PFSK-1 (cell line): ENCODE data around the gene KSR2.

ENCODE experiments used
- FOXP2 ChIP-seq: optimal IDR thresholded peaks from 2 replicates; pipeline ENCODE3; 2011; ENCODE audit warnings: borderline replicate concordance, control low read depth, inconsistent platforms; ENCODE audit not compliant: insufficient read depth; ENCODE audit errors: extremely low read length, extremely low read depth
- POLR2AphosphoS5 ChIP-seq: IDR thresholded peaks from 2 replicates; pipeline ENCODE4 v1.6.1; 2012; ENCODE audit warnings: low read depth, mild to moderate bottlenecking, control low read depth, low read length, moderate library complexity
- REST ChIP-seq, 2 experiments: IDR thresholded peaks; 2 replicates each; pipeline versions ENCODE4 v1.6.1 to v1.8.0; 2011 to 2012; ENCODE audit warnings: low read depth in 2 of 2, low read length in 2 of 2, control low read depth in 1 of 2, inconsistent platforms in 1 of 2, mild to moderate bottlenecking in 1 of 2, moderate library complexity in 1 of 2; ENCODE audit not compliant: insufficient read depth in 1 of 2
- SIN3A ChIP-seq: IDR thresholded peaks from 2 replicates; pipeline ENCODE4 v1.6.1; 2012; ENCODE audit warnings: mild to moderate bottlenecking, low read length, moderate library complexity, borderline replicate concordance; ENCODE audit not compliant: insufficient read depth
- TAF1 ChIP-seq: IDR thresholded peaks from 2 replicates; pipeline ENCODE4 v1.6.1; 2012; ENCODE audit warnings: low read length, control low read depth, borderline replicate concordance; ENCODE audit not compliant: insufficient read depth

GRCh38 chr12:117738233-117738632 is 230.6 kb downstream of the KSR2 start:
- TF ChIP-seq POLR2AphosphoS5 (no peak), REST (IDR thresholded peaks at IDR 0.05; ENCODE audit: insufficient read depth in 1 of 2, low read depth in 2 of 2, low read length in 2 of 2) (no peak), SIN3A (no peak), TAF1 (no peak), FOXP2 (no peak)
